ENCODE measurements around the gene MAML2.

MAML2 gene

DNA sequence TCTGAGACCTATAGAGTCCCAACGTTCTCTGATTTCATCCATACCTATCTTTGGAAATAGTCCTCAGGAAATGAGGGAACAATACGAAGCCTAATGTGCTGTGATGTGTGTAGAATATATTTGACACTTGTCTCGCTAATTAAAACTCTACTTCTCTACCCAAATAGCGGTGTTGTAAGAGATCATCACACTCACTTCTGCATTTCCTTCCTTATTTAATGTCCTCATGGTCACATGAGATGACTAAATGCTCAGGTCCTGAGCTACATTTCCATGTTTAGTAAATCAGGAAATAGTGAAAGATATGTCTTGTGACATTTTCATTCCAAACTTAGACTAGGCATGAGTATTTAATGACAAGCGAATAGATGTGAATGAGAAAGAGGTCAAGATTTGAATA is 112.3 kb downstream of the MAML2 start:
- no peak for DNase-seq

DNA sequence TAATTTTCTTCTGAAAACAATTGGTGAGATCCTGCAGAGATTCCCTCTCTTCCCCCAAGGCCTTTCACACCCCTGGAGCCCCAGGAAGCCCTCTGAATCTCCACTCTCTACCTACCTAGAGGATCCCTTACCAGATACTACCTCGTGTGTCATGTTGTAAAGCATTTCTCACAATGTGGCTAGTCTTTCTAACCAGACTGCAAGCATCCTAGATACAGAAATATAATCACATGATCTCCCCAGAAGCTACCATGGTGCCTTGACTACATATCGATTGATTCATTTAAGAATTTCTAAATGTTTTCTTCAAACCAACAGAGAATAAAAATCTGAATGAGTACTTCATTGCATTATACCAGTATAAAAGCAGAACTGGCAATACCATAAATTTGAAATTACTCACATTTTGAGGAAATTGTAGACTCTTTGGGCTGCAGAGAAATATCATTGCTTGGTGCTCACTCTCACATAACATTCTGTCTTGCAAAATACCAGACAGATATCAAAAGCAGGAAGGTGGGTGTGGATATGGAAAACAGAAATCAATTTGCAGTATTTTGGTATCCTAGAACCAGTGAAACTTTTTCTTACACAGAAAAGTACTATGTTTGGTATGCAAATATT is 113.5 kb downstream of the MAML2 start:
- no peak for DNase-seq

DNA sequence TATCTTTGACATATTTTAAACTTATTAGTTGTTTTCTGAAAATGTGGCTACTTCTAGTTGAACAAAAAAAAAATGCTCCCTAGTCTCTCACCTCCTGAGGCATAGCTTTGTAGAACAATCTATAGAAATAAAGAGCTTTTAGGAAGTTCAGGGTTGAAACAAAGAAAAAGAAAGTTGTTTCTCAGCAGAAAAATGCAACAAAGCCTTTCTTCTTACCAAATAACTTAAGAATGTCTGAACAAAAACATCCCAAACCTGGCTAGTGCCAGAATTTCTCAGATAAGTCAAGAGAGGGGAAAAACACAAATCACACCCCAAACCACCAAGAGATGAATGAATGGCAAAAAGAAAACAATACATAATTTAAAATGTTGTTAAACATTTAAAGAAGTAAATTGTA is 114.1 kb downstream of the MAML2 start:
- DNase-seq, result no peak

DNA sequence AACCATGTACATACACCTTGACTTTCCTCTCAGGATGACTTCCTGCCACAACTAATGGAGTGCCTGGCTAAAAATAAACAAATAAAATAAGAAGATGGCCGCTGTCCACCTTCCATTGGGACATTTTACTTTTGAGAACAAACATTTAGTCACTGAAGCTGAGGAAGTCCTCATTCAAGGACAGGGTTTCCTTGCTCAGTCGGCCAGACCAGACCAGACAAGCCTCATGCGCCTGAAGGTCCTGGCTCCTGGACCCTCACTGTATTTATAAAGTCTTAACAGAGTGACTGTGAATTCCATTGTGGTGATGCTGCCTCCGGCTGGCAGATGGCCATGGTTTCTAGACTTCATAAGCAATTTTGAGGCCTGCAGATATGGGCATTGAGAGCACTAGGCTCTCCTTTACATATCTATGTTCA is 114.5 kb downstream of the MAML2 start:
- no peak for DNase-seq

DNA sequence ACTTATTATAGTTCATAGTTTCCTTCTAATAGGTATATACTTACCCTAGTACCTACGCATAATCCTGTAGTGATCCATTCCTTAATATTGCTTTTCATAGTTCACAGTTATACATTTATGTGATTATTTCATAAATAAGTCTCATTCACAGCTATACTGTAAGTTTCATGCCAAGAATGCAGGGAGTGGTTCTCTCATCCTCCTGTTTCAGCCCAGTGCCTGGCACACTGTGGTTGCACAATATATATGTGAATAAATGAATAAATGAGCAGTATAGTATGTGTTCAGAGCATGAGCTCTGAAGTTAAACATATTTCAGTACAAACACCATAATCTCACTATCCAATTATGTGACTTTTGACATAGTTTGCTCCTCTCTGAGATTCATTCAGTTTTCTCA is 115.8 kb downstream of the MAML2 start:
- no peak for DNase-seq

DNA sequence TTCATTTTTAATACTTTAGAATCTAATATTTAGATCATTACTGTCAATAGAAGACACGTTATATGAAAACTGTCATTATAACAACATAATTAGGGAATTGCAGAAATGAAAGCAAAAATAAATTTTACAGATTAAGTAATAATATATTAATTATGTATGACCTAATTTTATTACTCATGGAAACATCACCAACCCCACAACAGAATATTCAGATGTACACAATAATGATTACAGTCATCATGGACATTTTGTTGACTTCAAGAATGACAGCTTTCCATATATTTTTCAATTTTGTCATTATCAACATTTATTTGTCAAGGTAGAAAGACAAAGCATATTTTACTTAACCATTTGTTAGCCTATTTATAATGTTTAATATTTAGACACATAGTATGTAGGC is 119.9 kb downstream of the MAML2 start:
- DNase-seq, result no peak

DNA sequence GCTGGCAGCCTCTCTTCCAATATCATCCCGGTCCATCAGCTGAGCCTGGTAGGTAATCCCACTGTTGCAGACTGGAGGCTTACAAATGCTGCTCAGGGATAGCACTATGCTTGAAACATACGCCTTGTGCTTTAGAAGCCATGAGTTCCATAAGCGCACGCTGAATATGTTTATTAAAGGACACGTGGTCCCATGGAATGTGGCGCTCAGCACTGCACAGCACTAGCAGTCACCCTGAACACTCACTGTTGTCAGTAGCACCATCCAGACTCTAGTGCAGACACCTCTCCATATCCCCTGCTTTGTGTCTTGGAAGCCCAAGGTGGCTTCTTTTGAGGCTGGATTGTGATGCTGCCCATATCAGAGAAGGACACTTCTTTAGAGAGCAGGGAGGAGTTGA is 120.9 kb downstream of the MAML2 start:
- no peak for DNase-seq

DNA sequence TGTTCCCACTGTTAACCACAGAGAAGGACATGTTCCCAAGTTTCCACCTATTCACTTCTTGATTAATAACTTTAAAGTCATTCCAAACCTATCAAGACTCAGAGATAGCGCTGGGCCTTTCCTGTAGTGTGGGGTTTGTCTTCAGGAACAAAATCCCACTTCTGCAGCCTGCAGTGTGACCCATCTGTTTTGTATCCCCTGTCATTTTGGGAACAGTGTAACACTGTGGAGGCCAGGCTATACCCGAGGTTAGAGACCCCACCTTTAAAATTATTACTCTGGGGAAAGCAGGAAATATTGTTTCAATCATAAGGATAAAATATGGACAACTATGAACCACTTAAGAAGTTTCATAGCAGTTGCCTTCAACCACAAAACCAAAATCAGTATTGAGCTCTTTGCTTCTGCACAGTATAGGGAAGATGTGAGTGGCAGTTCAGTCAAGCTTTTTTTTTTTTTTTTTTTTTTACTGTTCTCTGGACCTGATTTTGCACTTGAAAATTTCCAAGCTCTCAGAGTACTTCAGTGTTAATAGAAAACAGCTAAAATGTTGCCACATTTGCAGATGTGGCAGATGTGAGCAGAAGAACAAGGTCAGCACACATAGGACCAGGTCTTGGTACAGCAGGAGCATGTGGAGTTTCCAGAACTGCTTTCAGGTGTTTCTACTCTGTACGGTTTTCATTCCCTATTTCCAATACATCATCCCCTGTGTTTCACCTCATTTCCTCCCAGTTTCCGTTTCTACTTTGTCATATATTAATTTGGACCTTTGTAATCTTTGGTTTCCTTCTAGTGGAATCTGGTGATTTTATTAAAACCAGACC is 121.5 kb downstream of the MAML2 start:
- DNase-seq, result no peak

DNA sequence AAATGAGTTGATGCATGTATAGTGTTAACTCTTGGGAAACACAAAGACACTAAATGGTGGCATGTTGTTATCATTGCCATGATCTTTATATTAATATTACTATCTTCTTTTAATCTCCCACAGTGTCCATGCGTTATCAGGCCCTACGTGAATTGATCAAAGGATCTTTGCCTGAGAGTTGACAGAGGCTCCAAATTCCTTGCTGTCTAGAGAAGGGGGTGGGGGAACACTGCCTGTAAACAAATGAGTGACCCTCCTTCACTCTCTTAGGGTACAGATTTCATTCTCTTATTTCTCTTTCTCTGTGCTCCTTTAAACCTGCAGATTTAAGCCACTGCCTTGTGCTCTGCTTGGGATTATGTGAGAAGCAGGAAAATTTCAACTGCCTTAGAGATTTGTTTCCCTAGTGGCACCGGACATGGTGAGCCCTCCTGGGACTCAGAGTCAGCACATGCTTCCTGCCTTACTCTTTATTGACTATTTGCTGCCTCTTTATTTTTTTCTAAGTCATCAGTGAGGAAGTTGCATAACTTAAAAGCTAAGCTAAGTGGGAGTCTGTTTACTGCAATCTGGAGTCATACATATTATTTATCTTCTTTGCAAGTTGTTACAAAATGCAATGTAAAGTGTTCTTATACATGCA is 122.9 kb downstream of the MAML2 start:
- DNase-seq, result no peak

DNA sequence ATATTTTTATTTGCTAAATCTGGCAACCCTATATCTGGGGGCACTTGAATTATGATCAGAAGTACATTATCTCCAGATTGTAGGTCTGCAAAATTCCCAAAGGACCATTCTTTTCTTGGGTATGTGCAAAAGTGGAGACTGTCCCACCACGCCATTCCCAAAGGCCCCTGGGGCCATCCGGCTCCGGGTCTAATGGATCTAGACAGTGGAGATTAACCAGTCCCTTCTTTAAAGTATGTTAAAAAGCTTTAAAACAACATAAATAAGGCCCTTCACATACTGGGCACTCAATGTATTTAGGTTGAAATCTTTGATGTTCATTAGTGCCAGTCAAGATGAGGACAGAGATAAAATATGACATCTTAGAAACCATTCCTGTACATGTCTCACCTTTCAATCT is 124.1 kb downstream of the MAML2 start:
- no peak for DNase-seq

DNA sequence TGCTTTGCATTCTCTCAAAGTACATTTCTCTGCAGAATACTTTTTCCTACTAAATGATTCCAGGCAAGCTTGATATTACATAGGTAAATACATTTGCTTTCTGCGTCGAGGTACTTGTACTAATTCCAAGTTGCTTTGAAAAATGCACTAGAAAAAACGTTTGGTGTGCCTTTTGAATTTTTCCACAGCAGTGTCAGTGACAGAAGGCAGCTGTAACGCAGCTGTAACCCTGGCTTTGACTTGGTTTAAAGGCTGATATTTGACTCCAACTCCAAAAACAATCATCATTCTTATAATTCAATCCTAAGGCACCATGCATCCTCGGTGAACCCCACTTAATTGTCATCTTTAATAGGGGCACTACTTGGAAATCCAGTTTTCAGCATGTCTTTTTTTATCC is 125.0 kb downstream of the MAML2 start:
- DNase-seq, result no peak

DNA sequence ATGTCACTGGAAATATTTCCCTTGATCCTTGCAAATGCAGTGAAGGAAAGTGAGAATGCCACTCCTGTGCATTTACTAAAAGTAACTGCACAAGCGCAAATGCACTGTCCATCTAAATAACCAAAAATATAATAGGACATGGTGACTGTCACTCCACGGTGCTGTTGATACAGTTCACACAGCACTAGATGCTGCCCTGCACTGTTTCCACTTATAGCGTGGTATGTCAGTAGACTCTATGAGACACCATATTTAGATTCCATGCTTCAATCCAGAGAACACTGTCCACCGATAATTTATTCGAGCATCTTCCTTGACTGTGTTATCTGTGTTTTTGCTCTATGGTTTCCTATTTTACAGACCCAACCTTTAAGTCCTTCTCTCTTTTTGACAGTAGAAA is 125.8 kb downstream of the MAML2 start:
- DNase-seq, result no peak

DNA sequence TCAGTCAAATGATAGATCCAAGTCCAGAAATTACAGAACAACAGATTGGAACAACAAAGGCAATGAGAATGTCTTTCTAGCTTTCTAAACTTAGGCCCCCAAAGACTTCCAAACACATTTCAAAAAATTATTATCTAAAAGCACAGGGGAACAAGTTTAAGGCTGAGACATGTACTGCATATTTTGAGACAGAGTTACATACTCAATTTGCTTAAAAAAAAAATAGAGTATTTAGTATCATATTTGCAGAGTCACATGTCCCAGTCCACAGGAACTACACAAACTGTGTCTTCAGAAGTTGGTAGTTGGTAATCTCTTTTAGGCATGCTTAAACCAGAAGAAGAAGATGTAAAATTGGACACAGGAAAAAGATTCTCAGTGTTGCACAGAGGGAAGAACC is 127.2 kb downstream of the MAML2 start:
- no peak for DNase-seq

DNA sequence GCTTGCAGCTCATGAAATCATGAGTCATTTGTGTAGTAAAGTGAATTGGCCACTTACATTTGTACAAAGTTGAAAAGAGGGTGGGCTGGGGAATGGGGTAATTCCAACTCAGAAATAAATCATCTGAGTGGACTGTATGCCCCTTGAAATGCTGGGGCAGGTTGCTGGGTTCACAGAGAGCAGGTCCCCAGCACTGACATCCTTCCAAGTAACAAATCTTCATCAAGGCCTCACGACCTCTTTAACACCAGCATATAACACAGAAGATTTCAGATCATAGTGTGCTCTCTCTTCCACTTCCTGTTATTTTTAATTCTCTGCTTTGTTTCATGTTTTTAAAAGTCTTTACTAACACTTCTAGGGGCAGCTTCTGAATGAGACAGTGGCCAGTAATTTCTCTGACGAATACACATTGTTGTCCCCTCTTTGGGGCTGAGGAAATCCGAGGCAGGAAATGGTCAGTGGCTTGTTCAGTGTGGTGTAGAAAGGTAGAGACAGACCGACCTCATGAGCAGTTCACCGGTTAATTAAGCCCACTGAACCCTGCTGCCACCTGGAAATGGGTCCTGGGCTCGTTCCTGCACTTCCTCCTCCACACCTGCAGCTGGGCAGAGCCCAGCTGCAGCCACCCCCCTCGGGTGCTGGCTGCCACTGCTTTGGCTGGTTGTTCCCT is 127.7 kb downstream of the MAML2 start:
- DNase-seq, result peak in 1 of 4 experiments; percentile 17

DNA sequence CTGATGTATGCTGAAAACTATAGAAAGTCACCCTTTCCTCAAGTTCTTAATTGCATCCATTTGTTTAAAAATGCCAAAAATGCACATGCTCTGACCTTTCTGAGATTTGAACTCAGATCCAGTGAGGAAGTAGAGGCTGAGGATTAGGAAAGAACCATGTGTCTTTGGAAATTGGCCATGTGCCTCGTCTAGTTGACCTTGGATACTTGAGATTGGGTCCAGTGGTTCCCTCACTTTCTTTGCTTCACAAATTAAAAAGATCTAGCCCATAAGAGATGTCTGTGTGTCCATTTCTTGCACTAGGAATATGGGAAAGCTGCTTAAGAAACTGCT is 128.3 kb downstream of the MAML2 start:
- DNase-seq, result no peak

DNA sequence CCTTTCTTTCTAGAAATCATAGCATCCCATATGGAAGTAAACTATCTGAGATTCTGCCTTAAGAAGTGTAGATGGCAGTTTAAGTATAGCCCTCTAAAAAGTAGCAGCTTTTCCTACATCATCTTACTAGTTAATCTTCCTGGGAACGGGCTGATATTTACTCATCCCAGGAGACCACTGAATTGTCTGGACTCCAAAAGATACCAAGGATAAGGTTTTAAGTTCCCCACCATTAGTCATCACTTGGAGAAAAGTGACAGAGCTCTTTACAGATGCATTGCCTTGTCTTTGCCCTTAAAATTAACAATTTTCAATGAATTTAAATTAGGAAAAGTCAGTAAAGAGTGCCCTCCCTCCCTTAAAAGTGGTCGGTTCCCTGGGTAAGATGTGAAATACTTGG is 129.5 kb downstream of the MAML2 start:
- DNase-seq, result no peak

DNA sequence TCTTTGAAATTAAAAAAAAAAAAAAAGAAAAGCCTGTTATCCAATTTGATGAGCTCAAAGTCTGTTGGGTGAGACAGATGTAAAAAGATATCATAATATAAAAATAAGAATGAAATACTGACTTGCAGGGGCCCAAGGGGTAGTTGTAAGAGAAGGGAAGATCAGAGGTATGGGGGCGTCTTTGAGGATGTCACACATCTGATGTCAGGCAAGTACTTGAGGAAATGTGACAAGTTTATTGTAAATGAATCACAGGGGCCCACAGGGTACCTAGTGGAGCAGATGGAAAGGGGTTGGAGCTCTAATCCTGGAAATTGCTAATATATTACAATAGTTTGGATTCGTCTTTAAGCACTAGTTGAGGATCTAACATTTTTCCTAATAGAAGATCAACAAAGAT is 131.6 kb downstream of the MAML2 start:
- no peak for DNase-seq

DNA sequence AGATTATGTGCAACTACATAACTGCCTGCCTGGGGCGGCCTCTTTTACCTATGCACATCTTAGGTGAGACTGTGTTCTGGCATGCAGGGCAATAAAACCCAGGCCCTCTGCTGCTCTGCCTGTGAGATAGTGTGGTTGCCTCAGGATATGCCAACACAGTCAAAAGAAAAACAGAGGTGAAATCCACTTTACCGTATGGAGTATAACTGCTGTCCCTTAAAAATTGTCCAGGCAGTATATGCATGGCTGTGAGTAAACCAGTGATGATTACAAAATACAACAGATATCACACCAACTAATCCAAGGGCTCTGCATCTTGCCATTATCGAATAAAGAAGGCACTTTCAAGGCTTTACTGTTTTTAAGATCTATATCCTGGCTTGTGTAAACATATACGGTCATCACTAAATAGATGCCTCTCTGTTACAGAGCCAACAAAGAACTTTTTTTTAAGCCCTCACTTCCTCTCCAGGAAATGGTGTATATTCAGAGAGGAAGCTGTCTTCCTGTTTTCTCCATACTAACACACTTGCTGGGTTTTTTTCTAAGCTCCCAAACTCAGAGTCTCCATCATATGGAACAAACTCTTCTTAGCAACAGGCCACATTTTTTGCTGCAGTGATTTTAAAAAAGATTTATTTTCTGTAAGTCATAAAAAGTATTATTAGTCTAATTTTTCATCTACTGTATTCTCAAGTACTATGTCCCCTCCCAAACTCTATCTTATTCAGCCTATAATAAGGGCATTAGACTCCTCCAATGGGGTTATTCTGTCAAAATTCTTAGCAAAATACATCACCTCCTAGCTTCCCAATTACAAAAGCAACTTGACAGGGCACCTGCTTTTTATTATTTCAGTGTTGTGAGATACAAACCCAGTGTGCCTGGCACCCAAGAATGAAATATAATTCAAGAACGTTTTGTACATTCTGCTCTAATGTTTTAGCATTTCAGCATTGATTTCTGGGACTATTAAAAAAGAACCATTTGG is 135.2 kb downstream of the MAML2 start:
- DNase-seq, result no peak

DNA sequence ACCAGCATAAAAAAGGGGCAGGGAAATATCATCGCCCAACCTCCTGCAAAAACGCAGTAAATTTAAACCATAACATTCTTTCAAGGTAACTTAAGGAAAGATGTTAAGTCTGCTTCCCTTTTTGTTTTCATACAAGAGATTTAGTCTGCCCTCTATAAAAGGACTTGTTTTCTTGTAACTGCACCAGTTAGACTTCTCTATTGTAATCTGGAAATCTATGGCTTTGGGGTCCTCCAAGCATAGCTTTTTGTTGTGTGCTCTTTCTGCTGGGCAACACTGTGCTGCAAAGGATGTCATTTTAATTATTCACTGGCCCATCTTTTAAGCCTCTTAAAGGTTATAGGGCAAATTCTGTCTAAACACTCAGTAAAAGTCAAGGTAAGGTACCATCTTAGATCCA is 136.0 kb downstream of the MAML2 start:
- no peak for DNase-seq

DNA sequence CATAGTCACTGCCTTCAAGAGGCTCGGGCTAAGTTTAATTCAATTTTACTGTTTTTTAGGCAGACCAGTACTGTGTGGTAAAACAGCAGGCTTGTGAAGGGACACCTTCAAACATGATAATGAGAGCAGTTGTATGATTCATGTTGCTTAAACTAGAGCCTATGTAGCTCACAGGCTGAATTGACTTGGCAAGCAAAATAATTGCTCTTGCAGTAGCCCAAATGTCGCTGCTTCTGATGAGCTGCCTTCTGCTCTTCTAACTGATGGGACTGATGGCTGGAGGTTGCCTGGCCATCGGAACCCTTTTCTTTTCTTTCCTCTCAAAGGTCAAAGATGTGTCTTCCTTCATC is 137.6 kb downstream of the MAML2 start:
- no peak for DNase-seq

DNA sequence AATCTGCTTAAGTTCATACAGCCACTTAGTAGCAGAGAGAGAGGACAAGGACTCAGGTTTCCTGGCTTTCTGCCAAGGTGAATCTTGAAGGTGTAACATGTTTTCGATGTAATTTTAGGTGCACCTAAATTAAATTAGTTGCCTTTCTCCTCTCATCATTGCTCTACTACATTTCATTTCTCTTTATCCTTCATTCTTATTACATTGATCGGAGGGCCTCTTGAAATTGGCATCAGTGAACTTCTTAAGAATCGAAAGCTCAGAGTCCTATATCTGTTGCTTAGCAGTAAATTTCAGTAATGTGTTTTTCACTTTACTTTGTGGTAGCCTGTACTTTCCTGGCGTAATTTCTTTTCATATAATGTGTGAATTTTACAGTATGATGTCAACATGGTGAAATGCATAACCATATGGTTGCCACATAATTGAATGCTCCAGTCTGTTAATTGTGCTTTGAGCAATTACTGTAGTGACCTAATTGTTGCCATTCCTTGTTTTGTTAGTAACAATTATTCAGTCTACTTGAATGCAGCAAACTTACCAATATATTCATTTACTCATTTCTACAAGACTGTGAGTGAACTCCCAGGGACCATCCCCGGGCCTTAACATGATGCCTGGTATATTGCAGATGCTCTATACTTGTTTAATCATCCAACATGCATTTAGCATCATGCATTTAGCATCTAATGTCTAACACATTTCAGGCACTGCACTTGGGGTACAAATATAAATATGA is 138.1 kb downstream of the MAML2 start:
- DNase-seq, result no peak

DNA sequence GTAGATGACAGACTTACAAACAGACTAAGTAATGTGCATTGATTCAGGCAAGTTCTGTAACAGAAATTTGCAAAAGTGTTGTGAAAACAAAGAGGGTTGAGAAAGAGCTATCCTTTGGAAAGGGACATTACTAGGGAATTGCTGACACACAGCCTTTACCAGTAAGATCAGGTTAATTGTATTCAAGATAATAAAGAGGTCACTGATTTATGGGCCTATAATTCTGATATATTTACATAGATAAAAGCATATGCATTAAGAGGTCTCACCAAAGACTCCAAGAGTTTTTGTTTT is 138.7 kb downstream of the MAML2 start:
- DNase-seq, result no peak
